RCC 7860 (cell line): ENCODE data around the gene DCTN4.
"Not testable (repeated sequence)": the region's sequence is repeated elsewhere in the genome, so short reads cannot be mapped to it uniquely, and the experiment has no call there.

Experiments
- DNase-seq: peaks from one replicate; pipeline ENCODE4 v3.0.0-alpha.2; 2015; ENCODE audit warnings: low spot score
- FAIRE-seq: peaks from 2 replicates; lab custom pipeline; 2012; peaks lifted over from hg19 to GRCh38; lab: Jason Lieb, UNC

DCTN4 gene

GRCh38 chr5:150742455-150743141 lies 16.2 kb downstream of the DCTN4 start:
- FAIRE-seq, DNase-seq: not testable (repeated sequence)

- FAIRE-seq = no peak
- no peak for DNase-seq
These were observed 17.8 kb downstream of the DCTN4 start for GRCh38 chr5:150740992-150741391.

DNA sequence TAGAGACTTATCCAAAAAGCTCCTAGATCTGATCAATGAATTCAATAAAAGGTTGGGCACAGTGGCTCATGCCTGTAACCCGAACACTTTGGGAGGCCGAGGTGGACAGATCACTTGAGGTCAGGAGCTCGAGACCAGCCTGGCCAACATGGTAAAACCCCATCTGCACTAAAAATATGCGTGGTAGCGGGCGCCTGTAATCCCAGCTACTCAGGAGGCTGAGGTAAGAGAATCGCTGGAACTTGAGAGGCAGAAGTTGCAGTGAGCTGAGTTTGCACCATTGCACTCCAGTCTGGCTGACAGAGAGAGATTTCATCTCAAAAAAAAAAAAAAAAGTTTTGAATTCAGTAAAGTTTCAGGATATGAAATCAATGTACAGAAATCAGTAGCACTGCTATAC lies 20.0 kb downstream of the DCTN4 start:
- FAIRE-seq (no peak), DNase-seq (no peak)

- FAIRE-seq = no peak
- DNase-seq = no peak
These were observed 24.0 kb downstream of the DCTN4 start for GRCh38 chr5:150734579-150735384.

DNA sequence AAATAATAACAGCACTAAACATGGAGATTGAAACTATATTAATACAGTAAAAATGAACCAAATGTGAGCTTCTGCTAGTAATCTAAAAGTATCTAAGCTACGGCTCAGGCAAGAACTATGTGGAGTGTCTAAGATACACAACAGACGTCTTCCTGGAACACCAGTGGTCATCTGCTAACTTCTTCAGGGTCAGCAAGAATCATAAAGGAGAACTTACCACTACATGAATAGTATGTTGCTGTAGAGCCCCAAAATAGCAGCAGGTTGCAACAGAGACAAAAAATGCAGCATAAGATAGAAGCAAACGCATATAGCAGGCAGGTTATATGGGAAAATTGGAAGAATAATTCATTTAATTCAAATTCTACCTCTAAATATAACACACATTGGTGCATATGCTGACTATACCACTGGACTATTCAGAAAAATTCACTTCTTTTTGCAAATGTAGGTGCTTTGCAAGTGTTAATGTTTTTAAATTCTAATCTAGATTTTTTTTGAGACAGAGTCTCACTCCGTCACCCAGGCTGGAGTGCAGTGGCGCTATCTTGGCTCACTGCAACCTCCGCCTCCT lies 27.1 kb downstream of the DCTN4 start:
- FAIRE-seq = no peak

GRCh38 chr5:150729859-150730258 lies 29.0 kb downstream of the DCTN4 start:
- no peak for DNase-seq
- FAIRE-seq = no peak

More for the DNA sequence above, 27.1 kb downstream of the DCTN4 start:
- DNase-seq = no peak

DNA sequence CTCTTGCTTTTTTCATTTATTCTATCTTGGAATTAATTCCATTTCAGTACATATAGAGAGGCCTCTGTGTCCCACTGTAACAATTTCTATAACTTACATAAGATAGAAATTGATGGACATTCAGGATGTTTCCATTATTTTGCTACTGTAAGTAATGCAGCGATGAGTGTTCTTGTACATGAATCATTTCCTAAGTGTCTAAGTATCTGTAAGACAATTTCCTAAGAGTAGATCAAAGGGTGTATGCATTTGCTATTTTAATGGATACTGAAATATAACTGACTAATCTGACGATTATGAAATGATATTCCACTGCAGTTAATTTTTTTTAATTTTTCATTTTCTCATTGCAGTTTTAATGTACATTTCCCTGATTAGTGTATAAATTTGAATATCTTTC lies 35.0 kb downstream of the DCTN4 start:
- DNase-seq (no peak), FAIRE-seq (no peak)

DNA sequence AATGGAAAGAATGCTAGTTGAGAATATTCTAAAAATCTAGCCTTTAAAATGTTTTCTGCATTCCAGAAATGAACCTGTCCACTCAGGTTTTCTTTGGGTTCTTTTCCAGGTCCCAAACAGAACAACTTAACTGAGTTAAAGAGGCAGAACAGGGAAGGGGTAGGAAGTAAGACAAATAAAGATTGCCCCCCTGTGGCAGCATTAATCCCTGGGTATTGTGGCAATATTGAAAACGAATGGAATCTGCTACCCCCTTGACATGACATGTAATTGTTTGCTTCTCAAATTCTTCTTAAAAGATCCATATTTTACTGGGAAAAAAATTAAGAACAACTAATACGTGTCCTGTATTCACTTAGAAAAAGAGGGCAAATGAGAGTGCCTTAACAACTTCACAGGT lies 48.7 kb downstream of the DCTN4 start:
- FAIRE-seq (no peak), DNase-seq (peak; percentile 32)

DNA sequence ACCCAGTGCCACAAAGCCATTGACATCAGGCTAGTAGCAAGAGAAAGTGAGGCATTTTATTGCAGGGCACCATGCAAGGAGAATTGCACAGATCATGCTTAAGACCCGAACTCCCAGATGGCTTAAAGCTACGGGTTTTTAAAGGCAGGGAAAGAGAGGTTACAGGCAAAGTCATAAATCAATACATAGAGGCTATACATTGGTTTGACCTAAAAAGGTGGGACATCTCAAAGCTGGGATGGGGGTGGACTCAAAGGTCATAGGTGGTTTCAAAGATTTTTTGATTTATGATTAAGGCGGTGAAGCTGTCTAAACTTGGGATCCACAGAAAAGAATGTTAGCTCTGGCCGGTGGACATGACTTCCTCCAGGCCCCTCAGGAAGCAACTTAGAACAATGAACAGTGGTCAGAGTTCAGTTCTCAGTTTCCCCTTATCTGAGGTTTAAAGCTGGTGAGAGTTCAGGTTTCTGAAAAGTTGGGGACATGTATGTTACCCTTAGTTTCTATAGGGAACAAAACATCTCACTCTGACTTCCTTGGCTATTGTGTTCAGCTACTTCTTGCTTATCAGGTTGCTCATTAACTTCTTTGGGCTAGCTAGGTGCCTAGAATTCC lies 51.9 kb downstream of the DCTN4 start:
- DNase-seq (no peak), FAIRE-seq (no peak)

- DNase-seq (no peak), FAIRE-seq (no peak)
These were observed 55.1 kb downstream of the DCTN4 start for GRCh38 chr5:150703762-150704161.

DNA sequence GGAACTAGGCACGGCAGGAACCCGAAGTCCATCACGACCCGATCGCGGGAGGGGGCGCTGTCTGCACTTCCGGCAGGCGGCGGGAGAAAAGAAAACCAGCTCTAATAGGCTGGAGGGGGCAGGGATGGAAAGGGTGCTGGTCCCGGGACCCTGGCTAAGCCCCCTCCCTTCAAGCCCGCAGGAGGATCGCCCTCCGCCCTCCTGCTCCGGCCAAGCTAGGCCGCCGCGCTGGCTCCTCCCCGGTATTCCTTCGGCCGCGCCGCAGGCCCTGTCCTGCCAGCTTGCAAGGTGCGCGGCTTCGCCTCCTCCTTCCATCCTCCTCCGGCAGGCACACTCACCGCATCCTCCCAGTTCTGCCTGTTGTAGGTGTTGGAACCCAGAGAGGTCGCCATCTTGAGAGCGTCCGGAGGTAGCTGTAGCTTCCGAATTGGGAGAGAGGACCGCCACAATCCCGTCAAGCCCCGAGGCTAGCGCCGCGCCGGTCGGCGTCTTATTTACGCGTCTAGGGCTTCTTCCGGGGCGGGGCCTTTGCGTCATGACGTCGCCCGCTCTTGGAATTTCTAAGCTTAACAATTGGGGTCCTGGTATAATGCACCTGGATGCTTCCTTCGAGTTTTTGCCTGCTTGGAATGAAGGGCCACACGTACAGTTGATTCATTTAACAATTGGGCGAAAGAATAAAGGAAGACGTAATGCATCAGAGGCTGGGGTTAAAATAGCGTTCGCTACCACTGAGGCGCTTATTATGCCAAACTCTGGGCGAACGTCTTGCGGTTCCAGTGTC lies 58.0 kb downstream of the DCTN4 start, which contains the start of gene RBM22:
Gene RBM22 (minus strand): TSS at position 469 of the 784 bp plus-strand sequence. CDS start 77 bp downstream, at position 392.
- peak; percentile 64 for FAIRE-seq
- DNase-seq = peak; percentile 66

DNA sequence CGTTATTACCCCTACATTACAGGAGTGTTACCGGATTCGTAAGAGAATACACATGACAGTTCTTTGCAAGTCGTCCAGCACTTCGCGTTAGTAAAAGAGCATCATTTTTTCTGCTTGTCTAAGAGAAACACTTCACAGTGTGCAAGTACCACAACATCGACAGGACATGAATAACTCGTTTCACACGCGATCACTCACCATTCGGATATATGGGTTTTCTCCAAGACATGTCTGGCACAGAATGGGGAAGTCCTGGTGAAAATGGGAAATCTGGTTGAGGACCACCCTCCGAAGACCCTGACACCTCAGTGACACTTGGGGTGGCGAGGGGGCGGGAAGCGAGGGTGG lies 58.6 kb downstream of the DCTN4 start:
- no peak for FAIRE-seq
- DNase-seq = no peak

DNA sequence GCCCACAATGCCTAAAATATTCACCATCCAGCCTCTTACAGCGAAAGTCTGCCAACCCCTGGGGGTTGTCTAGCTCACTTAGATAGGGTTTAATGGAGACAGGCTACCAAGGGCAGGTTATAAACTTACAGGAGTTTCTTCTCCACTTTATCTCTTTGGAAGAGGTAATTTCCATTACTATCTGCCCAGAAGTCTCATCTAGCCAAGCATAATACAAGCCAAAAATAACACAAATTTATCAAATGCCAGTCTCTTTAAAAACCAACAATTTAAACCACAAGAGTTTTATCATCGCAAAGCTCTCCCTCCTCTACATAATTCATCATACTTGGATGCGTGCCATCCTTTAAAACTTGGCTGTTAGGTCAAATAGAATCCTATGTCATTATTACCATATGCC lies 64.2 kb downstream of the DCTN4 start:
- DNase-seq = peak; percentile 36
- no peak for FAIRE-seq

DNA sequence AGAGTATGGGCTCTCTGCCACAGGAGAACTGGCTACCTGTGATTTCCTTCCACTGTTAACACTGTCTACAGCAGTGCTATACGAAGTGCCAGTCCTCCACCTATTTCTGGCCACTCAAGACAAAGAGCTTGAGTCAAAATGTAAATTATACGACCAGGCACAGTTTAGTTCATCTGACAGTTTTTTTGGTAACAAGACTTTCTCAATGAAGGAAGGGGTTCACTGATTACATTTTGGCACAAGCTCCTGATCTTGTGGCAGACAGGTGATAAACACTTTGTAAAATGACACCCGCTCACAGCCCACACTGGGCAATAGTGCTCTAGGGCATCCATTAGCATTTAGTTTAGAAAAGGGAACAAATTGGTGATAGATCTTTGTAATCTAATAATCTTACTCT lies 66.5 kb downstream of the DCTN4 start:
- no peak for DNase-seq
- no peak for FAIRE-seq

DNA sequence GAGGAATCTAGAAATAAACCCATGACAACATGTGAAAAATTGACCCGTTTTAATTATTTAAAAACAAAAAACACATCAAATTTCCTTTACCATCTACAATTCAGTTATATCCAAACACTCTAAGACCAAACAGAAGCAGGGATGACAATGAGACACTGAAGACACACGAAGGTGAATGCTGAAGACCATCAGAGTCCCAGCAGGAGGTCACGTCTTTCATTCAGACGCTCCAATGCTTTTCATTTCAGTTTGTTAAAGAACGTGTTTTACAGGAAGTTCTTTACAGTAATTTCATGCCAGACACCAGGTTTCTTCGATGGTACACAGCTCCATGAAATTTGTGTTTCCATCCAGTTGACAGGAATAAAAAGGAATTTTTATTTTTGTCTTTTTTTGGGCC lies 68.1 kb downstream of the DCTN4 start:
- FAIRE-seq = no peak
- no peak for DNase-seq

DNA sequence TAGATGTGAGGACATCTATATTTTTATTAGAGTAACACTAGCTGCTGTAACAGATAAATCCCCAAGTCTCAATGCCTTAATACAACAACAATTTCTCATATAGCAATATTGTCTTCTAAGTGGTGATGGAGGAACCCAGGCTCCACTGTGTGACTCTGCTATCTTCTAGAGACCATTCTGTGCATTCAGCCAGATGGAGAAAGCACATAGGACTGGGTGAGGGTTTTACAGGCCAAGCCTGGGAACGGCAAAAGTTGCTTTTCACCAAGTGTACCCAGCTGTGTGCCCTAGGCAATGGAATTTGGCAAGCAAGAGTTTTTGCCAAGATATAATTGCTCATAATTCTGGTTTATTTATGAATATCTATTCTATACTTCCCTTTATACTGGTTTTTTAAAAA lies 69.7 kb downstream of the DCTN4 start:
- DNase-seq = no peak
- no peak for FAIRE-seq

GRCh38 chr5:150676578-150676977 lies 82.2 kb downstream of the DCTN4 start:
- DNase-seq (no peak), FAIRE-seq (no peak)

DNA sequence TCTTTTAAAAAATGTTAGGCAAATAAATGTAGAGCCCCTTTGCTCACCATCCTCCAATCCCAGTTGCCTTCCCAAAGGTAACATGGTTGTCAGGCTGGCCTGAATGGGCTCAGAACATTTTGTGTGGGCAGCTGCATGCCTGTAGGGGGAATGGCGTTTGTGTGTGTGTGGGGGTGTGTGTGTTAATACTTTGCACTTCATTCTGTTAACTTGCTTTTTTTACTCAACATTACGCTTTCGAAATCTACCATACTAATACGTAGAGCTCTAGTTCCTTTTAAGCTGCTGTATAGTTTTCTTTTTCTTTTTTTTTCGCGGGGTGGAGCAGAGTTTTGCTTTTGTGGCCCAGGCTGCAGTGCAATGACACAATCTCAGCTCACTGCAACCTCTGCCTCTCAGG lies 83.7 kb downstream of the DCTN4 start:
- DNase-seq (no peak), FAIRE-seq (no peak)

DNA sequence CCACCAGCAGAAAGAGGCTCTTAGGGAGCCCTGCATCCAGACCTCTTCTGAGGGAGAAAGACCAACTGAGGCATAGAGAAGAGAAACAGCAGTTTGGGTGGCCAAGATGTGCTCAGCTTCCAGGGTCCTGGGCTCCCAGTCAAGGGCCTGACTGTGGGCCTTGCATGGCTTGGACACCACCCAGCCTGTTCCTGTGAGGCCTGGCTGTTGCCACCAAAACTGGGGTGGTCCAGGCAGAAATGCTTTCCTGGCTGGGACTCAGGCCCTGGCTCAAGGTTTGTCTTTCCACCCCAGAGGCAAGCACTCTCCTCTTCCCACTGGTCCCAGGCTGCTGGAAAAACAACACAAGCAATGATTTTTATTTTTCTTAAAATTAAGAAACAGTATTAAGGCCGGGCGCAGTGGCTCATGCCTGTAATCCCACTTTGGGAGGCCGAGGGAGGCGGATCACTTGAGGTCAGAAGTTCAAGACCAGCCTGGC lies 84.4 kb downstream of the DCTN4 start:
- FAIRE-seq = no peak
- no peak for DNase-seq

DNA sequence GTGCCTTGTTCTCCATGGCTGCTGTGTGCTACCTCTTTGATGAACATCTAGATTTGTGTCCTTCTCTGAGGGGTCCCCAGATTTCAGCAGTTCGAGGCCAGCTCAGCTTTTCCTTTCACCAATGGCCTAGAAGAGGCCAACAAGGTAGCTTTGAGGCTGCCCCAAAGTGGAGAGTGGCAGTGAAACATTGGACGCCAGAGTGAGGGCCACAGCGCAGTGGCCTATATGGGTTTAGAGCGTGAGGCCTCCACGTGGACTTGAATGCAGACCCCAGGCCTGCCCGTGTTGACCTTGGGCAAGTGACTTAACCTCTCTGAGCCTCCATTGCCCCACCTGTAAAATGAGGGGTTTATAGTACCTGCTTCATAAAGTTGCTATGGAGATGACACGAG lies 85.9 kb downstream of the DCTN4 start:
- DNase-seq (no peak), FAIRE-seq (no peak)
